OCI-LY7 (cell line): ENCODE measurements around the gene ANKLE1. TPM values are rescaled to one million over a fixed set of nuclear protein-coding genes. Genes with fewer than 3 reads are reported as not detected.

Experiments
- BruUV-seq: library from RNA; stranded (reverse); fragments of 400-500 nt; replicated peaks from 2 replicates; lab custom pipeline; 2021; lab: Mats Ljungman, UMichigan
- CTCF ChIA-PET: fragments of 300-600 bp; sonication (Branson Sonifier 250); formaldehyde crosslinking; loops from one replicate; lab custom pipeline; 2022; ENCODE audit warnings: antibody characterized with exemption; ENCODE audit not compliant: unreplicated experiment; lab: Charles Lee
- POLR2A ChIA-PET: fragments of 300-600 bp; sonication (Branson Sonifier 250); formaldehyde crosslinking; loops from one replicate; lab custom pipeline; 2022; ENCODE audit warnings: antibody characterized with exemption; lab: Charles Lee
- DNase-seq: peaks from one replicate; pipeline ENCODE4 v3.0.0-alpha.2; 2015; ENCODE audit warnings: low spot score
- H2AFZ ChIP-seq: fragments of 200-600 bp; sonication (generic), shearing (Covaris generic); 2 replicates; pipeline ENCODE4 v1.6.1; 2014; ENCODE audit warnings: mild to moderate bottlenecking, antibody characterized with exemption, low read length, moderate library complexity
- H3K27ac ChIP-seq: fragments of 200-600 bp; sonication (generic); 2 replicates; pipeline ENCODE4 v1.5.1; 2014; ENCODE audit warnings: mixed run types, low read depth, mild to moderate bottlenecking, moderate library complexity, low read length, inconsistent platforms; ENCODE audit not compliant: poor library complexity, severe bottlenecking
- H3K36me3 ChIP-seq: fragments of 200-600 bp; sonication (generic); 2 replicates; pipeline ENCODE4 v1.6.1; 2014; ENCODE audit warnings: mild to moderate bottlenecking, antibody characterized with exemption, low read length, moderate library complexity, mixed read lengths; ENCODE audit not compliant: insufficient read depth
- H3K4me1 ChIP-seq: fragments of 200-600 bp; sonication (generic); 2 replicates; pipeline ENCODE4 v1.5.1; 2014; ENCODE audit warnings: mild to moderate bottlenecking, low read length; ENCODE audit not compliant: insufficient read depth, poor library complexity, severe bottlenecking
- H3K4me2 ChIP-seq: fragments of 200-600 bp; sonication (generic); 2 replicates; pipeline ENCODE4 v1.6.1; 2014; ENCODE audit warnings: mild to moderate bottlenecking, low read length
- H3K4me3 ChIP-seq: fragments of 200-600 bp; sonication (generic); 2 replicates; pipeline ENCODE4 v1.5.1; 2014; ENCODE audit warnings: mild to moderate bottlenecking, low read depth, low read length; ENCODE audit not compliant: poor library complexity, severe bottlenecking
- H3K79me2 ChIP-seq: fragments of 200-600 bp; sonication (generic); 2 replicates; pipeline ENCODE4 v1.6.1; 2016; ENCODE audit warnings: low read depth, mild to moderate bottlenecking, low read length, moderate library complexity, mixed read lengths; ENCODE audit not compliant: insufficient read depth
- H3K9me2 ChIP-seq: fragments of 200-600 bp; sonication (generic); 2 replicates; pipeline ENCODE4 v1.6.1; 2016; ENCODE audit warnings: mild to moderate bottlenecking, low read length, mixed read lengths; ENCODE audit not compliant: insufficient read depth
- H3K9me3 ChIP-seq: fragments of 200-600 bp; sonication (generic); 2 replicates; pipeline ENCODE4 v1.6.1; 2014; ENCODE audit warnings: mild to moderate bottlenecking, mixed run types, low read length, mixed read lengths
- H4K20me1 ChIP-seq: fragments of 200-600 bp; sonication (generic); 2 replicates; pipeline ENCODE4 v1.6.1; 2014; ENCODE audit warnings: mild to moderate bottlenecking, antibody characterized with exemption, low read length, moderate library complexity, mixed read lengths; ENCODE audit not compliant: insufficient read depth
- CTCF ChIP-seq: fragments of 200-600 bp; sonication (generic); conservative IDR thresholded peaks from 2 replicates; pipeline ENCODE4 v1.5.1; 2014; ENCODE audit warnings: mild to moderate bottlenecking, antibody characterized with exemption, low read length, moderate library complexity, mixed read lengths
- EZH2phosphoT487 ChIP-seq: fragments of 200-600 bp; sonication (generic); IDR thresholded peaks from 2 replicates; pipeline ENCODE4 v1.6.1; 2018; ENCODE audit warnings: low read depth, borderline replicate concordance, mild to moderate bottlenecking, mixed run types, antibody characterized with exemption, low read length, moderate library complexity, mixed read lengths
- intact Hi-C: fragments of 100-400 bp; cut with micrococcal nuclease; formaldehyde crosslinking; loops from one replicate; pipeline ENCODE4 v1.10.0; 2022; ENCODE audit not compliant: unreplicated experiment
- total RNA-seq, 2 experiments: library from RNA; depleted of rRNA in 1 of 2; stranded (reverse); fragments of >200 nt in 1 of 2; shearing (Covaris generic) in 1 of 2; gene quantifications; 2 replicates each; pipeline ENCODE4 v1.2.3, GENCODE V29; 2014 to 2022

ANKLE1 gene
- total RNA-seq, 2 experiments from 2014 or later: 45.1 to 59.4 TPM

- H3K9me3 ChIP-seq: no peaks in the 10 kb centered on the region
Observed at GRCh38 chr19:17324357-17325114, 42.8 kb downstream of the ANKLE1 start.

GRCh38 chr19:17325133-17325532 is 43.4 kb downstream of the ANKLE1 start:
- Histone ChIP-seq H3K36me3 (peaks cover 26% of the 10 kb centered on the region), H3K9me3 (no peaks in the 10 kb centered on the region), H2AFZ (no peak overlapping the region), H3K27ac (no peak overlapping the region), H4K20me1 (no peaks in the 10 kb centered on the region), H3K4me1 (peaks cover 14% of the 10 kb centered on the region), H3K4me2 (no peak overlapping the region), H3K79me2 (no peaks in the 10 kb centered on the region), H3K4me3 (no peak overlapping the region), H3K9me2 (no peaks in the 10 kb centered on the region)
- BruUV-seq: no TSS peak
- DNase-seq: no peak
- POLR2A ChIA-PET: interaction anchor here (0.6 to 0.7 kb wide), 2 partner anchors 16 to 67 kb away, joined by 3 read pairs; no protein-coding TSS in a partner anchor
- CTCF ChIA-PET: interaction anchor here (1.1 kb wide), 1 partner anchor 7 kb away, joined by 3 read pairs; no protein-coding TSS in a partner anchor
- intact Hi-C loops: no loop called here
- TF ChIP-seq CTCF (no peak), EZH2phosphoT487 (no peak)

More at GRCh38 chr19:17324357-17325114, 42.8 kb downstream of the ANKLE1 start:
- peaks cover 14% of the 10 kb centered on the region for H3K4me1 ChIP-seq
- H3K4me2 ChIP-seq: no peak overlapping the region
- TF ChIP-seq EZH2phosphoT487 (no peak), CTCF (no peak)
- peaks cover 32% of the 10 kb centered on the region for H3K36me3 ChIP-seq
- H3K79me2 ChIP-seq: no peaks in the 10 kb centered on the region
- no peak overlapping the region for H3K4me3 ChIP-seq
- no peak overlapping the region for H3K27ac ChIP-seq
- ChIA-PET POLR2A (interaction anchor here (0.6 to 0.7 kb wide), 2 partner anchors 16 to 67 kb away, joined by 3 read pairs; no protein-coding TSS in a partner anchor), CTCF (interaction anchor here (1.1 kb wide), 1 partner anchor 8 kb away, joined by 3 read pairs; no protein-coding TSS in a partner anchor)
- no peaks in the 10 kb centered on the region for H4K20me1 ChIP-seq
- no peak for DNase-seq
- H3K9me2 ChIP-seq: no peaks in the 10 kb centered on the region
- no peak overlapping the region for H2AFZ ChIP-seq
- no TSS peak for BruUV-seq
- intact Hi-C loops: no loop called here
